Pericardium fibroblast (primary cell): Measurements from ENCODE around the gene SPC25. TPM values are rescaled to one million over a fixed set of nuclear protein-coding genes. Genes with fewer than 3 reads are reported as not detected.

Source experiments
- total RNA-seq: library from RNA; depleted of rRNA; stranded (reverse); fragments of >200 nt; gene quantifications from 2 replicates; pipeline ENCODE4 v1.2.3, GENCODE V29; 2015

Gene SPC25
- total RNA-seq, result 0.09 and 0.35 TPM in 2 replicates

GRCh38 chr2:168890006-168890782 lies at the start of gene SPC25:
TSS of gene SPC25 (minus strand) at chr2:168890430. CDS start at chr2:168889519, 911 bp downstream.

GRCh38 chr2:168901003-168901402 lies 10.8 kb upstream of the SPC25 start, which contains the start of gene G6PC2:
TSS of gene G6PC2 (plus strand) at chr2:168901291. CDS start at chr2:168901332, 41 bp downstream.

Other genes with a start within 250 kb of the SPC25 start
- gene NOSTRIN, start 87.8 kb downstream of the SPC25 start, total RNA-seq, result 0.43 and 2.6 TPM in 2 replicates
- not detected in 2 replicates for gene G6PC2, start 10.9 kb upstream of the SPC25 start, total RNA-seq
- 1.2 TPM in 1 of 2 replicates, not detected in the other for gene ABCB11, start 140.9 kb upstream of the SPC25 start, total RNA-seq
- 51.2 TPM in 1 of 2 replicates, not detected in the other for gene DHRS9, start 179.1 kb upstream of the SPC25 start, total RNA-seq